HL-60 (cell line): ENCODE data around the gene NAALADL1.
A peak's percentile ranks its signal among the peaks of the same experiment; 100 is the strongest.

Experiments used
- DNase-seq, 2 experiments: peaks; one replicate each; pipeline ENCODE4 v3.0.0-alpha.2; 2010 to 2020; ENCODE audit warnings: low read depth in 1 of 2, low spot score in 1 of 2
- H3K27ac ChIP-seq: fragments of 250-450 bp; sonication (Bioruptor Pico); replicated peaks from 2 replicates; pipeline ENCODE4 v1.5.1; 2020; ENCODE audit warnings: mild to moderate bottlenecking, moderate library complexity
- H3K27me3 ChIP-seq: fragments of 250-450 bp; sonication (Bioruptor Pico); 2 replicates; pipeline ENCODE4 v1.5.1; 2021; ENCODE audit warnings: mild to moderate bottlenecking, moderate library complexity; ENCODE audit not compliant: insufficient read depth, poor library complexity, severe bottlenecking
- H3K4me3 ChIP-seq: replicated peaks from 2 replicates; pipeline ENCODE4 v1.5.1; 2011; ENCODE audit warnings: mild to moderate bottlenecking, control low read depth, low read length; ENCODE audit not compliant: insufficient read depth
- CTCF ChIP-seq: IDR thresholded peaks from one replicate; pipeline ENCODE4 v1.5.1; 2011; ENCODE audit warnings: low read length, control low read depth, inconsistent platforms; ENCODE audit not compliant: insufficient read depth
- GABPA ChIP-seq: IDR thresholded peaks from 2 replicates; pipeline ENCODE4 v1.6.1; 2012; ENCODE audit warnings: low read depth
- POLR2AphosphoS5 ChIP-seq: IDR thresholded peaks from 2 replicates; pipeline ENCODE4 v1.6.1; 2012; ENCODE audit warnings: low read depth
- REST ChIP-seq: IDR thresholded peaks from 2 replicates; pipeline ENCODE4 v1.6.1; 2012; ENCODE audit warnings: low read depth; ENCODE audit not compliant: insufficient replicate concordance
- SPI1 ChIP-seq: IDR thresholded peaks from 2 replicates; pipeline ENCODE4 v1.6.1; 2012; ENCODE audit warnings: low read depth, mild to moderate bottlenecking, borderline replicate concordance

Gene NAALADL1

GRCh38 chr11:65021509-65021908, 36.8 kb downstream of the NAALADL1 start:
- Histone ChIP-seq H3K4me3 (no peak overlapping the region), H3K27me3 (no peaks in the 10 kb centered on the region), H3K27ac (no peak overlapping the region)
- no peak for DNase-seq
- no peak for TF ChIP-seq GABPA
- TF ChIP-seq POLR2AphosphoS5 = no peak
- no peak for TF ChIP-seq SPI1
- no peak for TF ChIP-seq CTCF
- TF ChIP-seq REST = no peak

GRCh38 chr11:65021003-65021402, 37.4 kb downstream of the NAALADL1 start:
- Histone ChIP-seq H3K4me3 (no peak overlapping the region), H3K27me3 (no peaks in the 10 kb centered on the region), H3K27ac (no peak overlapping the region)
- TF ChIP-seq REST = no peak
- TF ChIP-seq GABPA = no peak
- no peak for DNase-seq

GRCh38 chr11:65019824-65020223, 38.5 kb downstream of the NAALADL1 start:
- TF ChIP-seq CTCF = no peak
- TF ChIP-seq REST = no peak
- no peak for TF ChIP-seq GABPA
- Histone ChIP-seq H3K4me3 (no peak overlapping the region), H3K27me3 (no peaks in the 10 kb centered on the region), H3K27ac (no peak overlapping the region)
- peak in 1 of 2 experiments; percentile 44 for DNase-seq

GRCh38 chr11:65017937-65018336, 40.4 kb downstream of the NAALADL1 start:
- DNase-seq = no peak
- Histone ChIP-seq H3K27ac (no peak overlapping the region), H3K27me3 (no peaks in the 10 kb centered on the region), H3K4me3 (no peak overlapping the region)
- TF ChIP-seq SPI1 (no peak), CTCF (no peak), REST (no peak), POLR2AphosphoS5 (no peak), GABPA (no peak)
